SJCRH30 (cell line): ENCODE data around the gene RAP1B. TPM values are rescaled to one million over a fixed set of nuclear protein-coding genes. Genes with fewer than 3 reads are reported as not detected.

ENCODE experiments used
- DNase-seq, 2 experiments: peaks; one replicate each; pipeline ENCODE4 v3.0.0-alpha.2; 2015 to 2020
- H3K27ac ChIP-seq: fragments of 250-450 bp; sonication (Bioruptor Pico); 2 replicates; pipeline ENCODE4 v1.5.1; 2020; ENCODE audit warnings: mild to moderate bottlenecking, moderate library complexity
- H3K27me3 ChIP-seq: fragments of 250-450 bp; sonication (Bioruptor Pico); 2 replicates; pipeline ENCODE4 v1.5.1; 2020; ENCODE audit warnings: mild to moderate bottlenecking, moderate library complexity
- H3K36me3 ChIP-seq: fragments of 250-450 bp; sonication (Bioruptor Pico); 2 replicates; pipeline ENCODE4 v1.5.1; 2020; ENCODE audit warnings: mild to moderate bottlenecking, moderate library complexity
- H3K4me1 ChIP-seq: fragments of 250-450 bp; sonication (Bioruptor Pico); 2 replicates; pipeline ENCODE4 v1.5.1; 2020; ENCODE audit warnings: mild to moderate bottlenecking, moderate library complexity
- H3K4me3 ChIP-seq: fragments of 250-450 bp; sonication (Bioruptor Pico); 2 replicates; pipeline ENCODE4 v1.5.1; 2020; ENCODE audit warnings: mild to moderate bottlenecking, moderate library complexity
- H3K9me3 ChIP-seq: fragments of 250-450 bp; sonication (Bioruptor Pico); replicated peaks from 2 replicates; pipeline ENCODE4 v1.5.1; 2020; ENCODE audit warnings: mild to moderate bottlenecking, moderate library complexity
- total RNA-seq: library from RNA; depleted of rRNA; stranded (reverse); fragments of >200 nt; shearing (Covaris generic); gene quantifications from 2 replicates; pipeline ENCODE4 v1.2.3, GENCODE V29; 2014

The RAP1B gene
- total RNA-seq, 1 experiment from 2014 or later = 207 TPM

GRCh38 chr12:68591734-68592418 is 18.8 kb upstream of the RAP1B start:
- H3K4me1 ChIP-seq = no peaks in the 10 kb centered on the region

GRCh38 chr12:68595241-68595640 is 15.5 kb upstream of the RAP1B start:
- no peak for DNase-seq
- Histone ChIP-seq H3K4me3 (no peak overlapping the region), H3K27ac (no peak overlapping the region), H3K36me3 (no peaks in the 10 kb centered on the region), H3K4me1 (no peaks in the 10 kb centered on the region), H3K9me3 (no peaks in the 10 kb centered on the region), H3K27me3 (no peaks in the 10 kb centered on the region)

More at GRCh38 chr12:68591734-68592418, 18.8 kb upstream of the RAP1B start:
- Histone ChIP-seq H3K27me3 (no peaks in the 10 kb centered on the region), H3K27ac (no peak overlapping the region), H3K36me3 (no peaks in the 10 kb centered on the region), H3K4me3 (no peak overlapping the region), H3K9me3 (no peaks in the 10 kb centered on the region; the same call in 1 of the 2 replicates)
- DNase-seq = no peak

GRCh38 chr12:68601767-68602166 is 8.9 kb upstream of the RAP1B start:
- no peaks in the 10 kb centered on the region for H3K9me3 ChIP-seq
- no peak overlapping the region for H3K4me3 ChIP-seq
- no peak overlapping the region for H3K27ac ChIP-seq
- no peaks in the 10 kb centered on the region for H3K4me1 ChIP-seq
- H3K27me3 ChIP-seq = no peaks in the 10 kb centered on the region
- DNase-seq = no peak
- no peaks in the 10 kb centered on the region for H3K36me3 ChIP-seq

GRCh38 chr12:68602720-68603119 is 8.0 kb upstream of the RAP1B start:
- no peak overlapping the region for H3K4me3 ChIP-seq
- no peak for DNase-seq
- H3K27me3 ChIP-seq = no peaks in the 10 kb centered on the region
- no peaks in the 10 kb centered on the region for H3K9me3 ChIP-seq
- H3K4me1 ChIP-seq = no peaks in the 10 kb centered on the region
- H3K36me3 ChIP-seq = no peaks in the 10 kb centered on the region
- no peak overlapping the region for H3K27ac ChIP-seq

- no peaks in the 10 kb centered on the region for H3K27me3 ChIP-seq
- H3K4me3 ChIP-seq = no peak overlapping the region
- no peaks in the 10 kb centered on the region for H3K4me1 ChIP-seq
- no peak for DNase-seq
- H3K36me3 ChIP-seq = no peaks in the 10 kb centered on the region
- no peaks in the 10 kb centered on the region for H3K9me3 ChIP-seq
- no peak overlapping the region for H3K27ac ChIP-seq
These were observed 2.5 kb upstream of the RAP1B start for GRCh38 chr12:68608191-68608590.

GRCh38 chr12:68609998-68610369 is 715 bp upstream of the RAP1B start:
- no peaks in the 10 kb centered on the region for H3K9me3 ChIP-seq
- peak; percentile 25 to 55 for DNase-seq

GRCh38 chr12:68611094-68611805 is 551 bp downstream of the RAP1B start:
- Histone ChIP-seq H3K27ac (peak overlapping the region; percentile 96), H3K36me3 (peaks cover 18% of the 10 kb centered on the region; the same call in 1 of the 2 replicates), H3K27me3 (no peaks in the 10 kb centered on the region), H3K4me1 (no peaks in the 10 kb centered on the region; the same call in 1 of the 2 replicates), H3K4me3 (peak overlapping the region; percentile 92), H3K9me3 (no peaks in the 10 kb centered on the region)
- peak; percentile 58 to 65 for DNase-seq

More at GRCh38 chr12:68609998-68610369, 715 bp upstream of the RAP1B start:
- peaks cover 16% of the 10 kb centered on the region; the same call in 1 of the 2 replicates for H3K36me3 ChIP-seq
- no peaks in the 10 kb centered on the region; the same call in 1 of the 2 replicates for H3K4me1 ChIP-seq
- peak overlapping the region; percentile 92 for H3K4me3 ChIP-seq
- peak overlapping the region; percentile 96 for H3K27ac ChIP-seq
- H3K27me3 ChIP-seq = no peaks in the 10 kb centered on the region

- peak overlapping the region; percentile 92 for H3K4me3 ChIP-seq
- peaks cover 19% of the 10 kb centered on the region; the same call in 1 of the 2 replicates for H3K36me3 ChIP-seq
- H3K27ac ChIP-seq = peak overlapping the region; percentile 79
- no peaks in the 10 kb centered on the region for H3K27me3 ChIP-seq
- DNase-seq = no peak
- H3K4me1 ChIP-seq = no peaks in the 10 kb centered on the region; the same call in 1 of the 2 replicates
- no peaks in the 10 kb centered on the region for H3K9me3 ChIP-seq
These were observed 1.1 kb downstream of the RAP1B start for GRCh38 chr12:68611806-68612160.

- Histone ChIP-seq H3K9me3 (no peaks in the 10 kb centered on the region), H3K27ac (peak overlapping the region; percentile 79), H3K27me3 (no peaks in the 10 kb centered on the region), H3K36me3 (peaks cover 23% of the 10 kb centered on the region), H3K4me3 (peak overlapping the region; percentile 92), H3K4me1 (no peaks in the 10 kb centered on the region; the same call in 1 of the 2 replicates)
- DNase-seq = no peak
These were observed 1.5 kb downstream of the RAP1B start for GRCh38 chr12:68612202-68612601.

GRCh38 chr12:68612697-68613096 is 2.0 kb downstream of the RAP1B start:
- Histone ChIP-seq H3K27ac (no peak overlapping the region), H3K4me1 (no peaks in the 10 kb centered on the region; the same call in 1 of the 2 replicates)

GRCh38 chr12:68613209-68613904 is 2.7 kb downstream of the RAP1B start:
- no peaks in the 10 kb centered on the region for H3K9me3 ChIP-seq
- DNase-seq = no peak
- H3K27me3 ChIP-seq = no peaks in the 10 kb centered on the region
- peaks cover 26% of the 10 kb centered on the region for H3K36me3 ChIP-seq
- H3K4me3 ChIP-seq = no peak overlapping the region
- H3K27ac ChIP-seq = no peak overlapping the region
- no peaks in the 10 kb centered on the region; the same call in 1 of the 2 replicates for H3K4me1 ChIP-seq

More at GRCh38 chr12:68612697-68613096, 2.0 kb downstream of the RAP1B start:
- Histone ChIP-seq H3K4me3 (peak overlapping the region; percentile 92), H3K9me3 (no peaks in the 10 kb centered on the region), H3K27me3 (no peaks in the 10 kb centered on the region), H3K36me3 (peaks cover 26% of the 10 kb centered on the region)
- DNase-seq = no peak

- no peaks in the 10 kb centered on the region for H3K27me3 ChIP-seq
- H3K4me3 ChIP-seq = no peak overlapping the region
- 0 out of 2 replicates have a peak, but pooled peaks cover under 1% of the 10 kb centered on the region for H3K9me3 ChIP-seq
- no peak for DNase-seq
- no peaks in the 10 kb centered on the region; the same call in 1 of the 2 replicates for H3K4me1 ChIP-seq
- no peak overlapping the region for H3K27ac ChIP-seq
- peaks cover 28% of the 10 kb centered on the region for H3K36me3 ChIP-seq
These were observed 3.5 kb downstream of the RAP1B start for GRCh38 chr12:68614105-68614679.

- Histone ChIP-seq H3K27me3 (no peaks in the 10 kb centered on the region), H3K4me3 (no peak overlapping the region), H3K4me1 (no peaks in the 10 kb centered on the region; the same call in 1 of the 2 replicates), H3K9me3 (0 out of 2 replicates have a peak, but pooled peaks cover 3% of the 10 kb centered on the region), H3K36me3 (peaks cover 34% of the 10 kb centered on the region), H3K27ac (no peak overlapping the region)
- DNase-seq = no peak
These were observed 4.1 kb downstream of the RAP1B start for GRCh38 chr12:68614769-68615168.

GRCh38 chr12:68617160-68617926 is 6.6 kb downstream of the RAP1B start:
- peaks cover 43% of the 10 kb centered on the region for H3K36me3 ChIP-seq
- H3K4me3 ChIP-seq = no peak overlapping the region
- H3K27ac ChIP-seq = no peak overlapping the region
- no peaks in the 10 kb centered on the region for H3K27me3 ChIP-seq
- 0 out of 2 replicates have a peak, but pooled peaks cover 3% of the 10 kb centered on the region for H3K9me3 ChIP-seq
- no peak for DNase-seq
- no peaks in the 10 kb centered on the region; the same call in 1 of the 2 replicates for H3K4me1 ChIP-seq
